ENCODE data around the gene KLHL2. TPM values are rescaled to one million over a fixed set of nuclear protein-coding genes. Genes with fewer than 3 reads are reported as not detected.
A peak's percentile ranks its signal among the peaks of the same experiment; 100 is the strongest.
"Not testable (repeated sequence)": the region's sequence is repeated elsewhere in the genome, so short reads cannot be mapped to it uniquely, and the experiment has no call there.

The KLHL2 gene
- total and polyA plus RNA-seq, 2 experiments from 2014 or later, result 7.1 to 14.8 TPM

DNA sequence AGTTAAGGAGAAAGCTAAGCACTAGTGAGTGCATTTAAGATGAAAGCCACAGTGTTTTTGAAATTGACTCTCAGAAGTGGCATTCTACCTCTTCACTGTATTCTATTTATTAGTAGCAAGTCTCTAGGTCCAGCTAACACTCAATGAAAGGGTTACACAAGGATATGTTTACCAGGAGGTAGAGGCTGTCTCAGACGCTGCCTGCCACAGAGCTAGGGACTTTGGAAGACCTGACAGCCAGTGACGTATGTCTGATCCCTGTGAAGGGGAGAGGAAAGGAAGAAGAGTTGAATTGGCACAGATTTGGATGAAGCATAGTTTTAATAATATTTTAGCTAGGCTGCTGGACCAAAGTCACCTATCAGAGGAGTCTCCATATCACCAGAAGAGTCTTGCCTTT is 36.5 kb upstream of the KLHL2 start:
- Mint-ChIP-seq H3K36me3 (ENCODE audit: low read depth) (no peaks in the 10 kb centered on the region), H3K4me3 (no peak overlapping the region), H3K27me3 (ENCODE audit: insufficient read depth, low read depth, poor library complexity) (peaks cover 4% of the 10 kb centered on the region), H3K4me1 (no peaks in the 10 kb centered on the region), H3K27ac (no peak overlapping the region), H3K9me3 (peaks cover 4% of the 10 kb centered on the region; the same call in 1 of the 3 replicates)
- Histone ChIP-seq H3K79me2 (replicated peaks; ENCODE audit: insufficient read depth) (no peaks in the 10 kb centered on the region), H3K36me3 (ENCODE audit: insufficient read depth) (no peaks in the 10 kb centered on the region), H3K27ac (ENCODE audit: low read depth) (no peak overlapping the region), H3K4me2 (no peak overlapping the region), H4K20me1 (replicated peaks; ENCODE audit: insufficient read depth) (no peaks in the 10 kb centered on the region), H3K9me2 (ENCODE audit: insufficient read depth) (no peaks in the 10 kb centered on the region), H3K27me3 (ENCODE audit: insufficient read depth) (no peaks in the 10 kb centered on the region), H3K4me3 (no peak overlapping the region), H3F3A (replicated peaks; ENCODE audit: low read depth) (no peaks in the 10 kb centered on the region), H3K4me1 (ENCODE audit: insufficient read depth) (no peaks in the 10 kb centered on the region), H2AFZ (peak overlapping the region; percentile 73)
- TF ChIP-seq EZH2phosphoT487 (IDR thresholded peaks at IDR 0.05; ENCODE audit: unreplicated experiment), result no peak
- TF ChIP-seq, protein P1, sequence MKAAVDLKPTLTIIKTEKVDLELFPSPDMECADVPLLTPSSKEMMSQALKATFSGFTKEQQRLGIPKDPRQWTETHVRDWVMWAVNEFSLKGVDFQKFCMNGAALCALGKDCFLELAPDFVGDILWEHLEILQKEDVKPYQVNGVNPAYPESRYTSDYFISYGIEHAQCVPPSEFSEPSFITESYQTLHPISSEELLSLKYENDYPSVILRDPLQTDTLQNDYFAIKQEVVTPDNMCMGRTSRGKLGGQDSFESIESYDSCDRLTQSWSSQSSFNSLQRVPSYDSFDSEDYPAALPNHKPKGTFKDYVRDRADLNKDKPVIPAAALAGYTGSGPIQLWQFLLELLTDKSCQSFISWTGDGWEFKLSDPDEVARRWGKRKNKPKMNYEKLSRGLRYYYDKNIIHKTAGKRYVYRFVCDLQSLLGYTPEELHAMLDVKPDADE (IDR thresholded peaks at IDR 0.05), result no peak
- TF ChIP-seq, protein P2, sequence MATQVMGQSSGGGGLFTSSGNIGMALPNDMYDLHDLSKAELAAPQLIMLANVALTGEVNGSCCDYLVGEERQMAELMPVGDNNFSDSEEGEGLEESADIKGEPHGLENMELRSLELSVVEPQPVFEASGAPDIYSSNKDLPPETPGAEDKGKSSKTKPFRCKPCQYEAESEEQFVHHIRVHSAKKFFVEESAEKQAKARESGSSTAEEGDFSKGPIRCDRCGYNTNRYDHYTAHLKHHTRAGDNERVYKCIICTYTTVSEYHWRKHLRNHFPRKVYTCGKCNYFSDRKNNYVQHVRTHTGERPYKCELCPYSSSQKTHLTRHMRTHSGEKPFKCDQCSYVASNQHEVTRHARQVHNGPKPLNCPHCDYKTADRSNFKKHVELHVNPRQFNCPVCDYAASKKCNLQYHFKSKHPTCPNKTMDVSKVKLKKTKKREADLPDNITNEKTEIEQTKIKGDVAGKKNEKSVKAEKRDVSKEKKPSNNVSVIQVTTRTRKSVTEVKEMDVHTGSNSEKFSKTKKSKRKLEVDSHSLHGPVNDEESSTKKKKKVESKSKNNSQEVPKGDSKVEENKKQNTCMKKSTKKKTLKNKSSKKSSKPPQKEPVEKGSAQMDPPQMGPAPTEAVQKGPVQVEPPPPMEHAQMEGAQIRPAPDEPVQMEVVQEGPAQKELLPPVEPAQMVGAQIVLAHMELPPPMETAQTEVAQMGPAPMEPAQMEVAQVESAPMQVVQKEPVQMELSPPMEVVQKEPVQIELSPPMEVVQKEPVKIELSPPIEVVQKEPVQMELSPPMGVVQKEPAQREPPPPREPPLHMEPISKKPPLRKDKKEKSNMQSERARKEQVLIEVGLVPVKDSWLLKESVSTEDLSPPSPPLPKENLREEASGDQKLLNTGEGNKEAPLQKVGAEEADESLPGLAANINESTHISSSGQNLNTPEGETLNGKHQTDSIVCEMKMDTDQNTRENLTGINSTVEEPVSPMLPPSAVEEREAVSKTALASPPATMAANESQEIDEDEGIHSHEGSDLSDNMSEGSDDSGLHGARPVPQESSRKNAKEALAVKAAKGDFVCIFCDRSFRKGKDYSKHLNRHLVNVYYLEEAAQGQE (IDR thresholded peaks at IDR 0.05; ENCODE audit: unreplicated experiment), result no peak
- no peak for TF ChIP-seq NANOG (IDR thresholded peaks at IDR 0.05; ENCODE audit: borderline replicate concordance)
- TF ChIP-seq ZNF114 (CRISPR knock-in tag; IDR thresholded peaks at IDR 0.05), result no peak
- TF ChIP-seq, protein P3, sequence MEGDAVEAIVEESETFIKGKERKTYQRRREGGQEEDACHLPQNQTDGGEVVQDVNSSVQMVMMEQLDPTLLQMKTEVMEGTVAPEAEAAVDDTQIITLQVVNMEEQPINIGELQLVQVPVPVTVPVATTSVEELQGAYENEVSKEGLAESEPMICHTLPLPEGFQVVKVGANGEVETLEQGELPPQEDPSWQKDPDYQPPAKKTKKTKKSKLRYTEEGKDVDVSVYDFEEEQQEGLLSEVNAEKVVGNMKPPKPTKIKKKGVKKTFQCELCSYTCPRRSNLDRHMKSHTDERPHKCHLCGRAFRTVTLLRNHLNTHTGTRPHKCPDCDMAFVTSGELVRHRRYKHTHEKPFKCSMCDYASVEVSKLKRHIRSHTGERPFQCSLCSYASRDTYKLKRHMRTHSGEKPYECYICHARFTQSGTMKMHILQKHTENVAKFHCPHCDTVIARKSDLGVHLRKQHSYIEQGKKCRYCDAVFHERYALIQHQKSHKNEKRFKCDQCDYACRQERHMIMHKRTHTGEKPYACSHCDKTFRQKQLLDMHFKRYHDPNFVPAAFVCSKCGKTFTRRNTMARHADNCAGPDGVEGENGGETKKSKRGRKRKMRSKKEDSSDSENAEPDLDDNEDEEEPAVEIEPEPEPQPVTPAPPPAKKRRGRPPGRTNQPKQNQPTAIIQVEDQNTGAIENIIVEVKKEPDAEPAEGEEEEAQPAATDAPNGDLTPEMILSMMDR (conservative IDR thresholded peaks at IDR 0.05; ENCODE audit: low read depth in 2 of 2), result no peak
- TF ChIP-seq POLR2AphosphoS5 (IDR thresholded peaks at IDR 0.05; ENCODE audit: low read depth), result no peak
- TF ChIP-seq STAT1 (IDR thresholded peaks at IDR 0.05; ENCODE audit: unreplicated experiment), result no peak
- no peak for TF ChIP-seq EZH2 (IDR thresholded peaks at IDR 0.05; ENCODE audit: low read depth, unreplicated experiment)
- no peak for TF ChIP-seq JUNB (IDR thresholded peaks at IDR 0.05; ENCODE audit: unreplicated experiment)
- no peak for TF ChIP-seq ZNF331 (CRISPR knock-in tag; IDR thresholded peaks at IDR 0.05; ENCODE audit: low read depth)
- DNase-seq (ENCODE audit: low spot score), result no peak
- no peak for ATAC-seq

DNA sequence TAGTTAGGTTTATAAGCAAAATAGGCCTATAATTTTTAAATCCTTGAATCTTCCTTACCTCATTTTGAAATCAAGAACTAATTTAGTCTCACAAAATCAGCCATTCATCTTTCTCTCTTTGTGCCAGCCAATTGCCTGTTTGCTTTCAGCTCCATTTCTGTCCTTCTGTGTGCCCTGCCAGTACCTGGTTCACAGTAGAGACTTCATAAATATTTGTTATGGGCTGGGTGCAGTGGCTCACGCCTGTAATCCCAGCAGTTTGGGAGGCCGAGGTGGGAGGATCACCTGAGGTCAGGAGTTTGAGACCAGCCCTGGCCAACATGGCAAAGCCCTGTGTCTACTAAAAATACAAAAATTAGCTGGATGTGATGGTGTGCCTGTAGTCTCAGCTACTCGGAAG is 31.9 kb upstream of the KLHL2 start:
- H3K4me1 Mint-ChIP-seq; H3K27ac Mint-ChIP-seq; H3K36me3 ChIP-seq (ENCODE audit: insufficient read depth); H3K4me1 ChIP-seq (ENCODE audit: insufficient read depth); H4K20me1 ChIP-seq (replicated peaks; ENCODE audit: insufficient read depth); H3K4me3 ChIP-seq; H3K27me3 Mint-ChIP-seq (ENCODE audit: insufficient read depth, low read depth, poor library complexity); DNase-seq (ENCODE audit: low spot score); H3K27ac ChIP-seq (ENCODE audit: low read depth); H3K4me3 Mint-ChIP-seq; H3K9me3 Mint-ChIP-seq; H3F3A ChIP-seq (replicated peaks; ENCODE audit: low read depth); H3K4me2 ChIP-seq; H3K9me2 ChIP-seq (ENCODE audit: insufficient read depth); H3K36me3 Mint-ChIP-seq (ENCODE audit: low read depth); H2AFZ ChIP-seq; H3K27me3 ChIP-seq (ENCODE audit: insufficient read depth); H3K79me2 ChIP-seq (replicated peaks; ENCODE audit: insufficient read depth); ATAC-seq: not testable (repeated sequence)

All from GM23338 (cell line).